Panc1 (cell line): ENCODE measurements around the gene DNM1. TPM values are rescaled to one million over a fixed set of nuclear protein-coding genes. Genes with fewer than 3 reads are reported as not detected.
"Not testable (repeated sequence)": the region's sequence is repeated elsewhere in the genome, so short reads cannot be mapped to it uniquely, and the experiment has no call there.

Experiments
- ATAC-seq: fragments of 200-7000 bp; cut with Tn5 transposase; 2 replicates; pipeline ENCODE4 v1.9.1; 2020; ENCODE audit warnings: mild to moderate bottlenecking, moderate library complexity
- BruUV-seq: library from RNA; stranded (reverse); fragments of 400-500 nt; replicated peaks from 2 replicates; lab custom pipeline; 2021; lab: Mats Ljungman, UMichigan
- CTCF ChIA-PET: fragments of 300-600 bp; sonication (Branson Sonifier 250); formaldehyde crosslinking; loops from one replicate; lab custom pipeline; 2022; ENCODE audit warnings: antibody characterized with exemption; lab: Charles Lee
- POLR2A ChIA-PET: fragments of 300-600 bp; sonication (Branson Sonifier 250); formaldehyde crosslinking; loops from one replicate; lab custom pipeline; 2022; ENCODE audit warnings: antibody characterized with exemption; lab: Charles Lee
- DNase-seq: peaks from one replicate; pipeline ENCODE4 v3.0.0-alpha.2; 2010; ENCODE audit warnings: low read depth, low spot score
- H3K27ac ChIP-seq: 2 replicates; pipeline ENCODE4 v1.5.1; 2011; ENCODE audit warnings: mild to moderate bottlenecking, low read length, inconsistent platforms
- H3K27me3 ChIP-seq: fragments of 200-500 bp; sonication (Bioruptor generic); 2 replicates; pipeline ENCODE4 v1.6.0; 2014; ENCODE audit warnings: low read length, inconsistent platforms; ENCODE audit not compliant: control insufficient read depth, insufficient read depth
- H3K36me3 ChIP-seq: fragments of 200-500 bp; sonication (Bioruptor generic); 2 replicates; pipeline ENCODE4 v1.5.1; 2014; ENCODE audit warnings: inconsistent platforms, mild to moderate bottlenecking, low read length, moderate library complexity; ENCODE audit not compliant: control insufficient read depth, insufficient read depth
- H3K4me1 ChIP-seq: 2 replicates; pipeline ENCODE4 v1.5.1; 2011; ENCODE audit warnings: inconsistent platforms, mild to moderate bottlenecking, low read length, moderate library complexity; ENCODE audit not compliant: control insufficient read depth, insufficient read depth
- H3K4me3 ChIP-seq, 2 experiments: 2 replicates each; pipeline ENCODE4 v1.5.1; 2011 to 2012; ENCODE audit warnings: low read depth in 2 of 2, low read length in 2 of 2, mild to moderate bottlenecking in 2 of 2, inconsistent platforms in 1 of 2, moderate library complexity in 1 of 2
- H3K9me3 ChIP-seq: fragments of 200-500 bp; sonication (Bioruptor generic); 2 replicates; pipeline ENCODE4 v1.5.1; 2014; ENCODE audit warnings: low read depth, mild to moderate bottlenecking, inconsistent platforms, low read length, moderate library complexity; ENCODE audit not compliant: control insufficient read depth, insufficient read depth
- POLR2AphosphoS5 ChIP-seq: IDR thresholded peaks from 2 replicates; pipeline ENCODE4 v1.6.1; 2012; ENCODE audit warnings: mild to moderate bottlenecking, low read depth, low read length, moderate library complexity
- SIN3A ChIP-seq: IDR thresholded peaks from 2 replicates; pipeline ENCODE4 v1.6.1; 2012; ENCODE audit warnings: low read depth, mild to moderate bottlenecking, low read length, moderate library complexity, borderline replicate concordance; ENCODE audit not compliant: insufficient read depth
- TCF7L2 ChIP-seq: IDR thresholded peaks from 2 replicates; pipeline ENCODE4 v1.6.1; 2011; ENCODE audit warnings: mild to moderate bottlenecking, low read depth, low read length, inconsistent platforms
- in situ Hi-C: cut with HindIII; loops from 2 replicates; pipeline ENCODE4 v1.10.0; 2016; ENCODE audit warnings: low sequenced_read_pairs, low pct_unique_long_range_greater_than_20kb
- intact Hi-C: fragments of 100-400 bp; cut with micrococcal nuclease; formaldehyde crosslinking; loops from one replicate; pipeline ENCODE4 v1.10.0; 2022; ENCODE audit not compliant: unreplicated experiment
- total RNA-seq: library from RNA; stranded (reverse); gene quantifications from one replicate; pipeline ENCODE4 v1.2.1, GENCODE V29; 2021; ENCODE audit not compliant: unreplicated experiment
- TF ChIP-seq, protein P1 (sequence below): fragments of 450-650 bp; IDR thresholded peaks from 2 replicates; pipeline ENCODE4 v1.5.1; 2017; ENCODE audit warnings: mild to moderate bottlenecking
- TF ChIP-seq, protein P2 (sequence below), 2 experiments: IDR thresholded peaks; 2 replicates each; pipeline ENCODE4 v1.6.1; 2011 to 2012; ENCODE audit warnings: low read depth in 2 of 2, control low read depth in 1 of 2, low read length in 1 of 2, mild to moderate bottlenecking in 1 of 2, moderate library complexity in 1 of 2; ENCODE audit not compliant: insufficient read depth in 1 of 2

The DNM1 gene
- total RNA-seq, 1 experiment from 2014 or later = 18.7 TPM

- peaks cover 4% of the 10 kb centered on the region for H3K36me3 ChIP-seq
- H3K27me3 ChIP-seq = no peaks in the 10 kb centered on the region
- H3K9me3 ChIP-seq = no peaks in the 10 kb centered on the region
- DNase-seq (peak; percentile 94), ATAC-seq (peak; percentile 99)
- no peaks in the 10 kb centered on the region for H3K4me1 ChIP-seq
- H3K27ac ChIP-seq = peak within 1 kb of the TSS; percentile 88
- intact Hi-C loops (no loop called here), in situ Hi-C loops (no loop called here)
- CTCF ChIA-PET = interaction anchor here (0.5 to 0.9 kb wide), 3 partner anchors 24 to 145 kb away, joined by 3 to 6 read pairs (median 4); partner anchors contain the start of gene CERCAM
- TF ChIP-seq, protein P1, sequence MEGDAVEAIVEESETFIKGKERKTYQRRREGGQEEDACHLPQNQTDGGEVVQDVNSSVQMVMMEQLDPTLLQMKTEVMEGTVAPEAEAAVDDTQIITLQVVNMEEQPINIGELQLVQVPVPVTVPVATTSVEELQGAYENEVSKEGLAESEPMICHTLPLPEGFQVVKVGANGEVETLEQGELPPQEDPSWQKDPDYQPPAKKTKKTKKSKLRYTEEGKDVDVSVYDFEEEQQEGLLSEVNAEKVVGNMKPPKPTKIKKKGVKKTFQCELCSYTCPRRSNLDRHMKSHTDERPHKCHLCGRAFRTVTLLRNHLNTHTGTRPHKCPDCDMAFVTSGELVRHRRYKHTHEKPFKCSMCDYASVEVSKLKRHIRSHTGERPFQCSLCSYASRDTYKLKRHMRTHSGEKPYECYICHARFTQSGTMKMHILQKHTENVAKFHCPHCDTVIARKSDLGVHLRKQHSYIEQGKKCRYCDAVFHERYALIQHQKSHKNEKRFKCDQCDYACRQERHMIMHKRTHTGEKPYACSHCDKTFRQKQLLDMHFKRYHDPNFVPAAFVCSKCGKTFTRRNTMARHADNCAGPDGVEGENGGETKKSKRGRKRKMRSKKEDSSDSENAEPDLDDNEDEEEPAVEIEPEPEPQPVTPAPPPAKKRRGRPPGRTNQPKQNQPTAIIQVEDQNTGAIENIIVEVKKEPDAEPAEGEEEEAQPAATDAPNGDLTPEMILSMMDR = no peak
- TF ChIP-seq POLR2AphosphoS5 = peak; percentile 90
- no peak for TF ChIP-seq TCF7L2
- peak within 1 kb of the TSS; percentile 90 to 91 for H3K4me3 ChIP-seq
- POLR2A ChIA-PET = interaction anchor here (0.6 kb wide), 2 partner anchors 63 to 266 kb away, joined by 3 to 4 read pairs; no protein-coding TSS in a partner anchor
- no TSS peak for BruUV-seq
Observed at GRCh38 chr9:128276008-128276573, 72.9 kb downstream of the DNM1 start, which contains the start of gene SWI5. Gene SWI5 (plus strand): TSS chr9:128276276.

- peak; percentile 14 for ATAC-seq
- H3K27ac ChIP-seq = peak overlapping the region; percentile 88
- H3K4me3 ChIP-seq = peak overlapping the region; percentile 73 to 90
- intact Hi-C loops (no loop called here), in situ Hi-C loops (no loop called here)
- ChIA-PET CTCF (interaction anchor here (0.9 kb wide), 1 partner anchor 23 kb away, joined by 6 read pairs; no protein-coding TSS in a partner anchor), POLR2A (no interaction called here)
- no peaks in the 10 kb centered on the region for H3K27me3 ChIP-seq
- no peak for DNase-seq
- no peaks in the 10 kb centered on the region for H3K9me3 ChIP-seq
- no peak for TF ChIP-seq POLR2AphosphoS5
- TF ChIP-seq, protein P1 = no peak
- TF ChIP-seq, protein P2, sequence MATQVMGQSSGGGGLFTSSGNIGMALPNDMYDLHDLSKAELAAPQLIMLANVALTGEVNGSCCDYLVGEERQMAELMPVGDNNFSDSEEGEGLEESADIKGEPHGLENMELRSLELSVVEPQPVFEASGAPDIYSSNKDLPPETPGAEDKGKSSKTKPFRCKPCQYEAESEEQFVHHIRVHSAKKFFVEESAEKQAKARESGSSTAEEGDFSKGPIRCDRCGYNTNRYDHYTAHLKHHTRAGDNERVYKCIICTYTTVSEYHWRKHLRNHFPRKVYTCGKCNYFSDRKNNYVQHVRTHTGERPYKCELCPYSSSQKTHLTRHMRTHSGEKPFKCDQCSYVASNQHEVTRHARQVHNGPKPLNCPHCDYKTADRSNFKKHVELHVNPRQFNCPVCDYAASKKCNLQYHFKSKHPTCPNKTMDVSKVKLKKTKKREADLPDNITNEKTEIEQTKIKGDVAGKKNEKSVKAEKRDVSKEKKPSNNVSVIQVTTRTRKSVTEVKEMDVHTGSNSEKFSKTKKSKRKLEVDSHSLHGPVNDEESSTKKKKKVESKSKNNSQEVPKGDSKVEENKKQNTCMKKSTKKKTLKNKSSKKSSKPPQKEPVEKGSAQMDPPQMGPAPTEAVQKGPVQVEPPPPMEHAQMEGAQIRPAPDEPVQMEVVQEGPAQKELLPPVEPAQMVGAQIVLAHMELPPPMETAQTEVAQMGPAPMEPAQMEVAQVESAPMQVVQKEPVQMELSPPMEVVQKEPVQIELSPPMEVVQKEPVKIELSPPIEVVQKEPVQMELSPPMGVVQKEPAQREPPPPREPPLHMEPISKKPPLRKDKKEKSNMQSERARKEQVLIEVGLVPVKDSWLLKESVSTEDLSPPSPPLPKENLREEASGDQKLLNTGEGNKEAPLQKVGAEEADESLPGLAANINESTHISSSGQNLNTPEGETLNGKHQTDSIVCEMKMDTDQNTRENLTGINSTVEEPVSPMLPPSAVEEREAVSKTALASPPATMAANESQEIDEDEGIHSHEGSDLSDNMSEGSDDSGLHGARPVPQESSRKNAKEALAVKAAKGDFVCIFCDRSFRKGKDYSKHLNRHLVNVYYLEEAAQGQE (IDR thresholded peaks at IDR 0.05; ENCODE audit: insufficient read depth in 1 of 2, low read depth in 2 of 2, low read length in 1 of 2) = no peak
- no peak for TF ChIP-seq SIN3A
- TF ChIP-seq TCF7L2 = no peak
- H3K36me3 ChIP-seq = peaks cover 4% of the 10 kb centered on the region
- no peaks in the 10 kb centered on the region for H3K4me1 ChIP-seq
- BruUV-seq = no TSS peak
Observed at GRCh38 chr9:128276574-128277270, 73.5 kb downstream of the DNM1 start.

- POLR2A ChIA-PET, in situ Hi-C loops, H3K4me3 ChIP-seq, intact Hi-C loops, H3K27me3 ChIP-seq, BruUV-seq, H3K9me3 ChIP-seq, H3K36me3 ChIP-seq, DNase-seq, ATAC-seq, CTCF ChIA-PET, H3K27ac ChIP-seq, H3K4me1 ChIP-seq: not testable (repeated sequence)
Observed at GRCh38 chr9:128279088-128280073, 76.2 kb downstream of the DNM1 start.
